Coronary artery (tissue), 2 donors: ENCODE results near the gene FOXP1.

ENCODE experiments used
- DNase-seq: peaks from one replicate; pipeline ENCODE4 v3.0.0-alpha.2; 2017; ENCODE audit warnings: low spot score
- H3K27ac ChIP-seq, 2 donors: fragments of 200-600 bp; sonication (generic); one replicate each; pipeline ENCODE4 v1.5.1; 2016 to 2019
- H3K4me3 ChIP-seq: fragments of 200-600 bp; sonication (generic); 2 replicates; pipeline ENCODE4 v1.5.1; 2016; ENCODE audit warnings: mild to moderate bottlenecking, moderate library complexity
- TF ChIP-seq, protein P1 (sequence below): fragments of 200-600 bp; sonication (generic); IDR thresholded peaks from one replicate; pipeline ENCODE4 v1.5.1; 2019; ENCODE audit warnings: antibody characterized with exemption

The FOXP1 gene

GRCh38 chr3:71231680-71232079 is 351.8 kb downstream of the FOXP1 start:
- no peak for DNase-seq
- Histone ChIP-seq H3K27ac (no peak overlapping the region), H3K4me3 (no peak overlapping the region)
- TF ChIP-seq, protein P1, sequence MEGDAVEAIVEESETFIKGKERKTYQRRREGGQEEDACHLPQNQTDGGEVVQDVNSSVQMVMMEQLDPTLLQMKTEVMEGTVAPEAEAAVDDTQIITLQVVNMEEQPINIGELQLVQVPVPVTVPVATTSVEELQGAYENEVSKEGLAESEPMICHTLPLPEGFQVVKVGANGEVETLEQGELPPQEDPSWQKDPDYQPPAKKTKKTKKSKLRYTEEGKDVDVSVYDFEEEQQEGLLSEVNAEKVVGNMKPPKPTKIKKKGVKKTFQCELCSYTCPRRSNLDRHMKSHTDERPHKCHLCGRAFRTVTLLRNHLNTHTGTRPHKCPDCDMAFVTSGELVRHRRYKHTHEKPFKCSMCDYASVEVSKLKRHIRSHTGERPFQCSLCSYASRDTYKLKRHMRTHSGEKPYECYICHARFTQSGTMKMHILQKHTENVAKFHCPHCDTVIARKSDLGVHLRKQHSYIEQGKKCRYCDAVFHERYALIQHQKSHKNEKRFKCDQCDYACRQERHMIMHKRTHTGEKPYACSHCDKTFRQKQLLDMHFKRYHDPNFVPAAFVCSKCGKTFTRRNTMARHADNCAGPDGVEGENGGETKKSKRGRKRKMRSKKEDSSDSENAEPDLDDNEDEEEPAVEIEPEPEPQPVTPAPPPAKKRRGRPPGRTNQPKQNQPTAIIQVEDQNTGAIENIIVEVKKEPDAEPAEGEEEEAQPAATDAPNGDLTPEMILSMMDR, result no peak

DNA sequence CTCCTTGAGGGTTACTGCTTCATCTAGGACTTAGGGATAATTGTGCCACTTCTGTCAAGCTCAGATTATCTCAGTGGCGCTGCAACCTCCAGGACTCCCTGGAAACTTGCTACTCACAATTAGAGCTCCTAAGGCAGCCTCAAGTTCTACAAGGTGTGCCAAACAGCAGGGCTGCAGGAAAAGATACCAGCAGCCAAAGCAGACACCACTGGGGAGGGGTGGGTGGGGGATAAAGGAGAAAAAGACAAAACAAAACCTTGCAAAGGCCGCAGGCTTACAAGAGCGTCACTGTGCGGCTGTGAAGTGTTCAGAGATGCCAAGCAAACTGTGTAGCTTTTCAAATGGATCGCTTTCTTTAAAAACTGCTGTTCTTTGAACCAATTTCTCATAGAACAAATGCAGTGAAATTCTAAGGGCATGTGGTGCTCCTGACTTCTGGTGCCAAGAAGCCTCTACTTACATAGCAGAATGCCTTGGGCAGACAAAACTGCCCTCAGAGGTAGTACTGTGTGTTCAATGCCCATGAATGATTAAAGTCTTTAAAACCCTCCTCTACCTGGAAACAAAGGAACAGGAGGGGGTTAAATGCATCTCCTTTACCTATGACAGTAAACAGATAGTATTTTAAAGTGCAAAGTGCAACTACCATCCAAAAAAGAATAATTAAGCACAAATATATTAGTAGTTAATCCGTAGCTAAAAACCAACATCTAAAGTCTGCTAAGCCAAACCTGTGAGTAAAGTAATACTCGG is 353.4 kb downstream of the FOXP1 start:
- no peak overlapping the region for H3K27ac ChIP-seq
- no peak for DNase-seq
- no peak overlapping the region for H3K4me3 ChIP-seq
- TF ChIP-seq, protein P1, result no peak

GRCh38 chr3:71228156-71228866 is 355.2 kb downstream of the FOXP1 start:
- no peak overlapping the region for H3K4me3 ChIP-seq
- H3K27ac ChIP-seq, result no peak overlapping the region
- DNase-seq, result no peak
- TF ChIP-seq, protein P1, result no peak

DNA sequence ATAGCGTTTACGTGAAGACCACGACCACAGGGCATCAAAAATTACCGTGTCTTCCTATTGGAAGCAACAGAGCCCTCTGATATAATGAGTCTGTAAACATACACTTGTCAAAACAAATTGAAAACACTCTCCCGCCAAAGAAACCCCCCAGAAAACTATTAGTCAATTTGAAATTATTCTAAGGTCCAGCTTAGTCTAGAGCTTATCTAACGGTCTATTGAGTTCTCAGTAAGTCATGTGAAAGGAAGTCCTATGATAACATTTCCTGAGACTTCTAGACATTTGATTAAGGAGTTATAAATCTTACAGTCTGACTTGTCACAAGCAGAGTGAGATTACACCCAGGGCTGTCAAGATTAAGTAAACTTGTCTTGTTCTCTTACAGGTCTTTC is 356.3 kb downstream of the FOXP1 start:
- TF ChIP-seq, protein P1, result no peak
- DNase-seq, result no peak
- Histone ChIP-seq H3K4me3 (peak overlapping the region; percentile 68), H3K27ac (peak overlapping the region; percentile 61 to 85)

- Histone ChIP-seq H3K27ac (peak overlapping the region; percentile 61 to 85), H3K4me3 (peak overlapping the region; percentile 68)
- no peak for DNase-seq
- TF ChIP-seq, protein P1, result no peak
Observed at GRCh38 chr3:71226565-71227269, 356.8 kb downstream of the FOXP1 start.

DNA sequence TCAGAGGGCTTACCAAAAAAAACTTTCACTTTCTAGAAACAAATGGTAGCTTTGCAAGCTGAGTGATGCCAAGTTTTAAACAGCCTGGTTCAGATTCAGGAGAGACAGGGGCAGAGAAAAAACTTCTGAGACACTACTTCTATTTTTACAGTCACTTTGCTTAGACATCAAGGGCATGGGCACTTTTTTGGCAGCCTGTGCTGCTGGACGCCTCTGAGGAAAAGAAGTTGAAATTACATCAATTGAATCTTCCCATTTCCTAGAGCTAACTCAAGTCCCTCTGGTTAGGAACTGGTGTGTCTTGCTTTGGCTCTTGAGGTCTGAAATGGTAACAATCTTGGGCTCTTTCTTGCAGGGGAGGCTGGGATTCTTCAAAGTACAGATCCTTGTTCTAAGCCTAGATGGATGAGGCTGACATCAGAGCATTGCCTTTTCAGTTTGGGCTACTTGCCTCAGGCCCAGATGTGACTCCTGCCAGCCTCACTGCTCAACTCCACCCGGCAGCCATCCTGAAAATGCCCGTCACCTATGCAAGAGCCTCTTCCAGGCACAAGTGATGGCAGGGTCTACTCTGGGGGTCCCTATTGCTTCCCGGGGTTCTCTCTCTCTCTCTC is 357.5 kb downstream of the FOXP1 start:
- Histone ChIP-seq H3K27ac (peak overlapping the region; percentile 61 to 85), H3K4me3 (peak overlapping the region; percentile 68)
- no peak for DNase-seq
- TF ChIP-seq, protein P1, result no peak
